GM21576 (cell line): ENCODE measurements around the gene POU1F1.
"Not testable (repeated sequence)": the region's sequence is repeated elsewhere in the genome, so short reads cannot be mapped to it uniquely, and the experiment has no call there.

Experiments
- ATAC-seq: cut with Tn5 transposase; IDR thresholded peaks from one replicate; pipeline ENCODE4 v1.9.1; 2021; ENCODE audit warnings: mild to moderate bottlenecking, moderate library complexity; ENCODE audit not compliant: unreplicated experiment

Gene POU1F1

GRCh38 chr3:87276484-87276883, at the start of gene POU1F1:
Gene POU1F1, minus strand, starts transcription at chr3:87276584. Its CDS starts 122 bp downstream, at chr3:87276462.
- ATAC-seq = no peak

- ATAC-seq = no peak
Observed at GRCh38 chr3:87324609-87325008, 48.2 kb upstream of the POU1F1 start.

- ATAC-seq = no peak
Observed at GRCh38 chr3:87320756-87321626, 44.6 kb upstream of the POU1F1 start.

DNA sequence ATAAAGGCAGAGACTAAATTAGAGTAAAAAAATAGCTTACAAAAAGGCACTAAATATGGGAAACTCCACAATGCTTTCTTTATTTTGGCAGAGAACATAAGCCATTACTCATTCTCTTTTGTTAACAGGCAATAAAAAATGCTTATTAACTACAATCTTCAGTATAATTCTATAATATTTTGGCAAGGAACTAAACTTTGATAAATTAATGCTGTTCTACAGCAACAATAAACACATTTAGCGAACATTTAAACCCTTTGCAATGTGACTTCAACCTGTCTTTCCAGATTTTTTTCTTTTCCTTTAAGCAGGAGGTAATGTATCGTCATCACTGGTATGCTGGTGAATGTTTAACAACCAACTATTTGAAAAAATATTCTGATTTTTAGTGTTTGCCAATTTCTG, 42.2 kb upstream of the POU1F1 start:
- ATAC-seq = no peak

DNA sequence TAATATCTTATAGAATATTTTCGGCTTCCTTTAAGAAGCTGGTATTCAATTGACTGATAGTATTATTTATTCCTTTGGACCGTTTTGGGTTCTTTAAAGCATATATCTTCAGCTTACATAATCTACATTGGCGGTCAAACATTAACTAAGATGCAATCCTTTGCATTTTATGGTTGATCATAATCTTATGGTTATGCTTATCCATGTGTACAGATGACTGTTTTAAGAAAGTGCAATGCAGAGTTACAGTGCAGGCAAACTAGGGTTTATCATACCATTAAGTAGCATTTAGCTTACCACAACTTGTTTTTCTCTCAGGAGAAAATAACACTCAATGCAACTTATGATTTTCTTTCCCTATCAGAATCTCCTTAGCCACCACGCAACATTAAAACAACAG, 41.4 kb upstream of the POU1F1 start:
- ATAC-seq = no peak

GRCh38 chr3:87313641-87314040, 37.3 kb upstream of the POU1F1 start:
- no peak for ATAC-seq

DNA sequence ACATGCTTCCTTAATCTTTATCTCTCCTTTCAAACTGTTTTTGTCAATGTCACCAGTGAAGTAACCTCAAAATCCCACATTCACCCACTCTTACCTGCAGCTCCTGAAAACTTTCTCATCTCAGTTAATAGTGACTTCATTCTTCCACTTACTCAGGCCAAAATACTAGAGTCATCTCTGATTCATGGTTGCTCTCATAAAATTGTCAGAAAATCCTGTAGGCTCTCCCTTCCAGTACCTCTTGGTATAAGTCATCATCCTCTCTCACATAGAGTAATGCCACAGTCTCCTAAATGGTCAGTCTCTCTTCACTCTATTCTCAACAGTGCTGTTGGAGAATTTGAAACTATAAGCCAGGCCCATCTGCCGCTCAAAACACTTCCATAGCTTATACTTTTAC, 34.9 kb upstream of the POU1F1 start:
- ATAC-seq = no peak

GRCh38 chr3:87309601-87310000, 33.2 kb upstream of the POU1F1 start:
- ATAC-seq = no peak

GRCh38 chr3:87307805-87308204, 31.4 kb upstream of the POU1F1 start:
- ATAC-seq = peak; percentile 80

DNA sequence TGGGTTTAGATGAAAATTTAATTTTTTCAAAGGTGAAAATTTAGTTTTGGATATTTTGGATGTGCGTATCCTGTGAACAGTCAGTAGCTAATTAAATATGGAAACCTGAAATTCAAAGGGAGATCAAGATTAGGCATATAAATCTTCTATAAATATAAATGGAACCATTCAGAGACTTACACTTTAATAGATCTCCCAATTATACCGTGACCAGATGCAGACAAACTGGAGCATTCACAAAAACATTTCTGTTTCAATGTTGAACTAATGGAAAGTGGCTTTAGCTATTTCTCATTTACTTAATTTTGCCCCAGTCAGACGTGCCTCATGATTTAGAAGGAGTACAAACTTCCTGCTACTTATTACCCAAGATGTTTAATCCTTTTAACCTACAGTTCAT, 29.1 kb upstream of the POU1F1 start:
- ATAC-seq = no peak

DNA sequence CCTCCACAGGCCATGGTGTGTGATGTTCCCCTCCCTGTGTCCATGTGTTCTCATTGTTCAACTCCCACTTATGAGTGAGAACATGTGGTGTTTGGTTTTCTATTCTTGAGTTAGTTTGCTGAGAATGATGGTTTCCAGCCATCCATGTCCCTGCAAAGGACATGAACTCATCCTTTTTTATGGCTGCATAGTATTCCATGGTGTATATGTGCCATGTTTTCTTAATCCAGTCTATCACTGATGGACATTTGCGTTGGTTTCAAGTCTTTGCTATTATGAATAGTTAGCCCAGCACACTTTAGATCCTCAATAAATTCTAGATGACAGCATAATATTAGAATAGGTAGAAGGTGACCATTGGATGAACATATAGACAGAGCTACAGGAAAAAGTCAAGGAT, 28.6 kb upstream of the POU1F1 start:
- not testable (repeated sequence) for ATAC-seq

GRCh38 chr3:87298111-87298718, 21.8 kb upstream of the POU1F1 start:
- ATAC-seq = peak; percentile 89

- ATAC-seq = no peak
Observed at GRCh38 chr3:87288446-87288845, 12.1 kb upstream of the POU1F1 start.

- peak; percentile 87 for ATAC-seq
Observed at GRCh38 chr3:87287011-87287410, 10.6 kb upstream of the POU1F1 start.

GRCh38 chr3:87272718-87273341, 3.6 kb downstream of the POU1F1 start:
- ATAC-seq = peak; percentile 98

GRCh38 chr3:87270908-87271700, 5.3 kb downstream of the POU1F1 start:
- ATAC-seq = no peak

DNA sequence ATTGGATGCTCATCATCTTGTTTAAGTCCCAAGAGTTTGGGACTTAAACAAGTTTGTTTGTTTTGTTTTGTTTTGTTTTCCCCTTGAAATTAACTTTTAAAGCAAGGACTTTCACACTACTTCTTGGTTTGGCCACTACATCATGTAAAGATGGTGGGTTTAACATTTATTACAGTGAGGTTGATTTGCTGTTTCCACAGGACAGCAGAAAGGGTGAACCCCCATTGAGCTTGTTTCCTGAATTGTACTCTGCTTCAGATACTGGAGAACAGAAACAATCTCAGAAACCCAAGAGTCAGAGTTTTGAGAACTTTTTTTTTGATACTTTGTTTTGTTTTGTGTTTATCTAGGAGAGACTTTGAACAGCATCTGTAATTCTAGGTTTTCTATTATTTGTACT, 6.7 kb downstream of the POU1F1 start:
- no peak for ATAC-seq

DNA sequence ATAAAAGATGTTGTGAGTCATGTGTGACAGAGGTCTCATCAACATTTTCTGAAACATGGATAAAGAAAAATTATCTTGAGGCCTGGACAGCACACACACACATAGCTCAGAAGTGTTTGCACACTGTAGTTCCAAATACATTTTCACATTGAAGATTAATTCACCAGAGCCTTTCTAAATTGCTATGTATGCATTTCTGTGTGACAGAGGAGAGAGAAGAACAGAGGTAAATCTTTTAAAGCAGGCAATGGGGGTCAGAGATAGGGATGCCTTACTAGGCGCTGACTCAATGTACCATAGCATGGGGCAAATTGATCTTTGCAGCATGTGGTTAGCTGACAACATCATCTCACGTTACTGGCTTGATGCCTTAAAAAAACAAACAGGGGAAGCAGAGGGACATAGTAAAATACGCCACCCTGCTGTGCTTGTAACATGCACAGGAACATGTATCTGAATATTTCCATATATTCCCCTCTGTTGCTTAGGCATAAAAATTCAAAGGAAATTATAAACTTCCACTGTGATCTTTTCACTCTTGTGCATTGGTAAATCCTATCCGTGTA, 7.7 kb downstream of the POU1F1 start:
- no peak for ATAC-seq

DNA sequence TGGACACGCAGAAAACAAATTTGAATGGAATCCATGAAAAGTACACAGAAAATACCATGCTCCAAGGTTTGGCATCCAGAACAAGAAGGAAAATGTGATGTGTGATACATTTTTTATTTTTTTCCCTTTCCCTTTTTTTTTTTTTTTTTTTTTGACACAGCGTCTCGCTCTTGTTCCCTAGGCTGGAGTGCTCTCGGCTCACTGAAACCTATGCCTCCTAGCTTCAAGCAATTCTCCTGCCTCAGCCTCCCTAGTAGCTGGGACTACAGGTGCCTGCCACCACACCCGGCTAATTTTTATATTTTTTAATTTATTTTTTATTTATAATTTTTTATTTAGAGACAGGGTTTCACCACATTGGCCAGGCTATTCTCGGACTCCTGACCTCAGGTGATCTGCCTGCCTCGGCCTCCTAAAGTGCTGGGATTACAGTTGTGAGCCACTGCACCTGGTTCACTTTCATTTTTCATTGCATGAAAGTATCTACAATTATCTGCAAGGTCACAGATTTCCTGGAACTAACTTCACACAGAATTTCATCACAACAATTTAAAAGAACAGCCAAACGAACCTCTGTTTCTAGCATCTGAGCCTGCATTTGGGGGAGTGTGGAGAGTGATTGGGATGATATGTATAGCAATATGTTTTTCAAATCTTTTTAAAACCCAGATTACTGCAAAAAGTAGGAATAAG, 8.3 kb downstream of the POU1F1 start:
- no peak for ATAC-seq

DNA sequence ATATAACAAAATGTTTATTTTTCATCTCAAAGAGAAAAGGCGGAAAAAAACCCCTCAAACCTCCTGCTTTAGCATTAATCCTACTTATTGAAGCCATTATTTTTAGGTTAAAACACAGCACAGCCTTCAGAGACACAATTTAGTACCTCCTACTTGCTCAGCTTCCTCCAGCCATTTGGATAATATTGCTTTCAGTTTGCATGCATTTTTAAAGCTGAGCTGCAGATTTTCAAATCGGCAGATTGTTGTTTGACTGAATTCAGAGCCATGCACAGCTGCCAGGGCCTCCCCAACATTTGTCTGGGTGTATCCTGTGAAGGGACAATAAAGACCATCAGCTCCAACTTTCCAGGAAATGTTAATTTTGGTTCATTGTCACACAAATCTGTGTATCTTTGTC, 14.5 kb downstream of the POU1F1 start:
- no peak for ATAC-seq
